GM20431 (cell line): ENCODE measurements around the gene ULK2.

ENCODE experiments used
- in situ Hi-C: fragments of 300-500 bp; cut with MseI, MboI; formaldehyde crosslinking; loops from one replicate; pipeline ENCODE4 v1.15.0; 2020; ENCODE audit warnings: low sequenced_read_pairs; ENCODE audit not compliant: unreplicated experiment

Gene ULK2

DNA sequence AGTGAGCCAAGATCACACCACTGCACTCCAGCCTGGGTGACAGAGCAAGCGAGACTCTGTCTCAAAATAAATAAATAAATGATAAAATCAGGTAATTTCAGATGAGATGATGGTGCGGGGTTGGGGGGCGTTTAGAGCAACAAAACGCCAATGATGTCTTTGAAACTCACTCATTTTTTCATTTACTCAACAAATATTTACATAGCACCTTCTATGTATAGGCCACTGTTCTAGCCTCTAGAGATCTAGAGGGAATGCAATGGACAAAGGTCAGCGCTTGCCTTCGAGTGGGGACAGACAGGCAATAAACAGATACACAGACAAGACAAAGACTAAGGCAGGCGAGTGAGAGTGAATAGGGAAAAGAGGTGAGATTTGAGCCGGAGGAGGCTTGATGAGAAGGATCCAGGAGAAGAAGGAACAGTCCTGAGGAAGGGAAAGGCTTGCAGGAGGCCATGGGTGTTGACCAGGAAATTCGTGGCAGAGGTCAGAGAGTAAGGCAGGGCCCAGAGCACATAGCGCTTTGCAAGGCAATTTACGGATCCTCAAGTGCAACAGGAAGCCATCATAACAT lies 133.7 kb downstream of the ULK2 start:
- in situ Hi-C loops: no loop called here

- in situ Hi-C loops: no loop called here
These were observed 136.1 kb downstream of the ULK2 start for GRCh38 chr17:19731626-19732025.

GRCh38 chr17:19730843-19731242 lies 136.9 kb downstream of the ULK2 start:
- in situ Hi-C loops: no loop called here

- in situ Hi-C loops: no loop called here
These were observed 137.8 kb downstream of the ULK2 start for GRCh38 chr17:19729900-19730299.

DNA sequence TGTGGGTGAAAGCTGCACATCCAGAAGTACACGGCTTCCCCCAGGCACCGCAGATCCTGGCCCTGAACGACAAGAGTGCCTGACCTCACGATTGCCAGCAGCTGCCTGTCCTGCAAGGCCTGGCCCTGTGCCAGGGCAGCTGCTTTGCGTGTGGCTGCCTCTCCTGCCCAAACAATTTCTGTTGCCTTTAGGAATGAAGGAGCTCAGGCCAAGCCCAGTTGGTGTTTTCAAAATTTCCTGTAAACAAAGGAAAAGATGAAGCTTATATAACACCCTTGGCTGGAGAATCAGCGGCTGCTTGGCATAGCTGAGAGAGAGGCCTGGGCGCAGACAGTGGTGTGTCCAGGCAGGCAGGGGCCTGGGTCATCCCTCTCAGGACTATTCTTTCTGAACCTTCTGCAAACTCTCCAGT lies 139.6 kb downstream of the ULK2 start:
- in situ Hi-C loops: no loop called here

- in situ Hi-C loops: no loop called here
These were observed 140.1 kb downstream of the ULK2 start for GRCh38 chr17:19727501-19728078.

GRCh38 chr17:19726631-19727376 lies 140.9 kb downstream of the ULK2 start:
- in situ Hi-C loops: no loop called here

DNA sequence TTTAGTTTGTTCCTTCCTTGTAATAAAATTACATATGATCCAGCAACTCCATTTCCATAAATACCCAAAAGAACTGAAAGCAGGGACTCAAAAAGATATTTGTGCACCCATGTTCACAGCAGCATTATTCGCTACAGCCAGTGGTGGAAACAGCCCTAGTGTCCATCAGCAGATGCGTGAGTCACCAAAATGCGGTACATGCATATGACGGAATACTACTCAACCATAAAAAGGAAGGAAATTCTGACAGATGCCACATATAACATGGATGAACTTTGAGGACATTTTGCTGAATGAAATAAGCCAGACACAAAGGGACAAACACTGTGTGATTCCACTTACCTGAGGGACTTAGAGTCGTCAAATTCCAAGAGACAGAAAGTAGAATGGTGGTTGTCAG lies 142.2 kb downstream of the ULK2 start:
- in situ Hi-C loops: no loop called here

- in situ Hi-C loops: no loop called here
These were observed 143.0 kb downstream of the ULK2 start for GRCh38 chr17:19724501-19725420.

DNA sequence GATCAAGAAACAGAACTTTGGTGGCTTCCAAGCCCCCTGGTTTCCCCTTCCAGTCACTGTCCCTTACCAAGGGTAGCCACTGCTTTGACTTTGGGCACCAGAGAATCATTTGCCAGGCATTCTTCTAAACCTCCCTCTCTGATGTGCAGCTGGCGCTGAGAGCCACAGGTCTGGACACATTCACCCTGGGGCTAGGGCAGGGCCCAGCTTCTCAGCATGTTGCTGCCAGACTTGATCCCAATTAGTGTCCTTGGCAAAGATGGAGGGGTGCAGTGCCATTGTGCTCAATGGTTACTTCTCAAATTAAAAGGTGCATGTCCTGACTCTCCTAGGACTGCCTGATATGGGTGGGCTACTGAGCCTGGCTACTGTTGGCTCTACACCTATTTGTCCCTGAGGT lies 143.8 kb downstream of the ULK2 start:
- in situ Hi-C loops: no loop called here
